Astrocyte (in vitro differentiated cells and primary cell): ENCODE results near the gene STK31. TPM values are rescaled to one million over a fixed set of nuclear protein-coding genes. Genes with fewer than 3 reads are reported as not detected.
"Not testable (repeated sequence)": the region's sequence is repeated elsewhere in the genome, so short reads cannot be mapped to it uniquely, and the experiment has no call there.

Source experiments
- DNase-seq: peaks from one replicate; pipeline ENCODE4 v3.0.0-alpha.2; 2010; ENCODE audit warnings: low read depth
- FAIRE-seq: peaks from 2 replicates; lab custom pipeline; 2011; peaks lifted over from hg19 to GRCh38; lab: Jason Lieb, UNC
- H2AFZ ChIP-seq: 2 replicates; pipeline ENCODE4 v1.6.0; 2012; ENCODE audit warnings: low read depth, low read length, inconsistent platforms
- H3K27ac ChIP-seq: 2 replicates; pipeline ENCODE4 v1.5.1; 2011; ENCODE audit warnings: low read depth, low read length, inconsistent platforms
- H3K27me3 ChIP-seq: 2 replicates; pipeline ENCODE4 v1.6.0; 2011; ENCODE audit warnings: low read length, inconsistent platforms; ENCODE audit not compliant: insufficient read depth
- H3K36me3 ChIP-seq: 2 replicates; pipeline ENCODE4 v1.5.1; 2011; ENCODE audit warnings: low read length, inconsistent platforms; ENCODE audit not compliant: insufficient read depth
- H3K4me1 ChIP-seq: 2 replicates; pipeline ENCODE4 v1.5.1; 2011; ENCODE audit warnings: low read length, inconsistent platforms; ENCODE audit not compliant: insufficient read depth
- H3K4me2 ChIP-seq: 2 replicates; pipeline ENCODE4 v1.6.0; 2012; ENCODE audit warnings: low read length, inconsistent platforms
- H3K4me3 ChIP-seq: 2 replicates; pipeline ENCODE4 v1.5.1; 2011; ENCODE audit warnings: low read depth, mild to moderate bottlenecking, low read length, inconsistent platforms; ENCODE audit not compliant: insufficient read depth
- H3K79me2 ChIP-seq: 2 replicates; pipeline ENCODE4 v1.6.0; 2012; ENCODE audit warnings: mild to moderate bottlenecking, low read length, inconsistent platforms; ENCODE audit not compliant: insufficient read depth
- H3K9ac ChIP-seq: 2 replicates; pipeline ENCODE4 v1.6.0; 2012; ENCODE audit warnings: mild to moderate bottlenecking, low read length, inconsistent platforms
- H3K9me3 ChIP-seq: 2 replicates; pipeline ENCODE4 v1.5.1; 2012; ENCODE audit warnings: low read depth, mild to moderate bottlenecking, low read length, inconsistent platforms; ENCODE audit not compliant: insufficient read depth
- H4K20me1 ChIP-seq: 2 replicates; pipeline ENCODE4 v1.6.0; 2012; ENCODE audit warnings: low read length, inconsistent platforms; ENCODE audit not compliant: insufficient read depth
- H3K27ac Mint-ChIP-seq: one replicate; pipeline ENCODE4 v1.8.0; 2021; ENCODE audit warnings: mild to moderate bottlenecking, mixed read lengths; ENCODE audit not compliant: unreplicated experiment
- H3K27me3 Mint-ChIP-seq: one replicate; pipeline ENCODE4 v1.8.0; 2021; ENCODE audit warnings: low read depth, mixed read lengths; ENCODE audit not compliant: unreplicated experiment
- H3K36me3 Mint-ChIP-seq: one replicate; pipeline ENCODE4 v1.8.0; 2021; ENCODE audit warnings: low read depth, mixed read lengths; ENCODE audit not compliant: unreplicated experiment
- H3K4me1 Mint-ChIP-seq: one replicate; pipeline ENCODE4 v1.8.0; 2021; ENCODE audit warnings: low read depth, mixed read lengths; ENCODE audit not compliant: unreplicated experiment
- H3K4me3 Mint-ChIP-seq: one replicate; pipeline ENCODE4 v1.8.0; 2021; ENCODE audit warnings: mild to moderate bottlenecking, moderate library complexity, mixed read lengths; ENCODE audit not compliant: unreplicated experiment
- H3K9me3 Mint-ChIP-seq: one replicate; pipeline ENCODE4 v1.8.0; 2021; ENCODE audit warnings: mild to moderate bottlenecking, mixed read lengths; ENCODE audit not compliant: unreplicated experiment
- EZH2 ChIP-seq: IDR thresholded peaks from 2 replicates; pipeline ENCODE4 v1.6.1; 2012; ENCODE audit warnings: mild to moderate bottlenecking, low read length, inconsistent platforms; ENCODE audit not compliant: insufficient read depth
- total RNA-seq: library from RNA; stranded (reverse); gene quantifications from 2 replicates; pipeline ENCODE4 v1.2.1, GENCODE V29; 2021
- TF ChIP-seq, protein P1 (sequence below): IDR thresholded peaks from 2 replicates; pipeline ENCODE4 v1.5.1; 2011; ENCODE audit warnings: low read depth, mild to moderate bottlenecking, inconsistent platforms, low read length, moderate library complexity; ENCODE audit not compliant: insufficient read depth

The STK31 gene
- total RNA-seq, 1 donor from 2014 or later = 0.20 TPM

DNA sequence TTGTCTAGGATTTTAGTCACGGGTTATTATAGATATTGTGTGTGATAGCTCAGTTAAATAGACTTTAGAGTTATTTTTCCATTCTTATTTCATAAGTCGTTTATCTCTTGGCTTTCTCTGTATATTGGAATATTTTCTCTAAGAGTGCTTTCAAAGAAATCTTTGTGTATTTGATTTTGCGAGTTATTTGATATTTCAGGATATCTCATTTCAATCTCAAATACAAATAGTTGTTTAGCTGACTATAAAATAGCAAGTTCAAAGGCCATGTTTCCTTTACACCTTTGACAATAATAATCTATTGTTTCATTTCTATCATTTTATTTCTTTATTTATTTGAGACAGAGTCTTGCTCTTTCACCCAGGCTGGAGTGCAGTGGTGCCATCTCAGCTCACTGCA is 55.9 kb downstream of the STK31 start:
- H3K4me3 Mint-ChIP-seq = no peak overlapping the region
- Histone ChIP-seq H3K27ac (no peak overlapping the region), H3K4me1 (no peaks in the 10 kb centered on the region), H3K36me3 (no peaks in the 10 kb centered on the region), H3K79me2 (no peaks in the 10 kb centered on the region), H2AFZ (no peak overlapping the region), H3K4me3 (no peak overlapping the region), H3K9ac (no peak overlapping the region), H3K9me3 (no peaks in the 10 kb centered on the region), H3K4me2 (no peak overlapping the region), H4K20me1 (no peaks in the 10 kb centered on the region), H3K27me3 (no peaks in the 10 kb centered on the region)
- FAIRE-seq (no peak), DNase-seq (no peak)
- H3K27me3 Mint-ChIP-seq = no peaks in the 10 kb centered on the region
- no peak for TF ChIP-seq EZH2
- TF ChIP-seq, protein P1, sequence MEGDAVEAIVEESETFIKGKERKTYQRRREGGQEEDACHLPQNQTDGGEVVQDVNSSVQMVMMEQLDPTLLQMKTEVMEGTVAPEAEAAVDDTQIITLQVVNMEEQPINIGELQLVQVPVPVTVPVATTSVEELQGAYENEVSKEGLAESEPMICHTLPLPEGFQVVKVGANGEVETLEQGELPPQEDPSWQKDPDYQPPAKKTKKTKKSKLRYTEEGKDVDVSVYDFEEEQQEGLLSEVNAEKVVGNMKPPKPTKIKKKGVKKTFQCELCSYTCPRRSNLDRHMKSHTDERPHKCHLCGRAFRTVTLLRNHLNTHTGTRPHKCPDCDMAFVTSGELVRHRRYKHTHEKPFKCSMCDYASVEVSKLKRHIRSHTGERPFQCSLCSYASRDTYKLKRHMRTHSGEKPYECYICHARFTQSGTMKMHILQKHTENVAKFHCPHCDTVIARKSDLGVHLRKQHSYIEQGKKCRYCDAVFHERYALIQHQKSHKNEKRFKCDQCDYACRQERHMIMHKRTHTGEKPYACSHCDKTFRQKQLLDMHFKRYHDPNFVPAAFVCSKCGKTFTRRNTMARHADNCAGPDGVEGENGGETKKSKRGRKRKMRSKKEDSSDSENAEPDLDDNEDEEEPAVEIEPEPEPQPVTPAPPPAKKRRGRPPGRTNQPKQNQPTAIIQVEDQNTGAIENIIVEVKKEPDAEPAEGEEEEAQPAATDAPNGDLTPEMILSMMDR = no peak
- H3K36me3 Mint-ChIP-seq = no peaks in the 10 kb centered on the region
- H3K9me3 Mint-ChIP-seq = no peaks in the 10 kb centered on the region
- H3K4me1 Mint-ChIP-seq = peaks cover 1% of the 10 kb centered on the region
- H3K27ac Mint-ChIP-seq = no peak overlapping the region

DNA sequence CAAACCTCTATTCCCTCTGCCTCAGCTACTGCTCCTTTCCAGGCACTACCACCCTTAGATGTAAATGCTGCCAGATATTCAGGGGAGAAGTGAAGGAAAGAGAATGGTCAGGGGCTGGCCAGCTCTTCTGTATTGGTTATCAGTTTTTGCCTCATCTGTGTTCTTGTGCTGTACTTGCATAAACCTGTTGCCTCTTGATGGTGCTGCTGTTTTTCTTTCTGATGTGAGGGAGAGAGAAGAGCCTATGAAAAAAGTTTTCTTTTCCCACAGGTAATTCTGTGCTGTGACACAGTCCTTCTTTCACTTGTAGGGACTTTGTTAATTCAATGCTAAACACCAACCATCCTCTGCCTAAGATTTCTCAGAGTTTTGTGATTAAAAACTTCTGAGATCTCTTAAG is 57.5 kb downstream of the STK31 start:
- Histone ChIP-seq H3K4me2 (no peak overlapping the region), H3K79me2 (no peaks in the 10 kb centered on the region), H3K36me3 (no peaks in the 10 kb centered on the region), H3K27ac (no peak overlapping the region), H3K9ac (no peak overlapping the region), H3K4me3 (no peak overlapping the region), H3K9me3 (no peaks in the 10 kb centered on the region), H3K27me3 (no peaks in the 10 kb centered on the region), H2AFZ (no peak overlapping the region), H3K4me1 (no peaks in the 10 kb centered on the region), H4K20me1 (no peaks in the 10 kb centered on the region)
- Mint-ChIP-seq H3K36me3 (no peaks in the 10 kb centered on the region), H3K27me3 (no peaks in the 10 kb centered on the region), H3K27ac (no peak overlapping the region), H3K4me3 (no peak overlapping the region), H3K4me1 (no peaks in the 10 kb centered on the region), H3K9me3 (no peaks in the 10 kb centered on the region)
- no peak for FAIRE-seq
- DNase-seq = no peak
- no peak for TF ChIP-seq EZH2

DNA sequence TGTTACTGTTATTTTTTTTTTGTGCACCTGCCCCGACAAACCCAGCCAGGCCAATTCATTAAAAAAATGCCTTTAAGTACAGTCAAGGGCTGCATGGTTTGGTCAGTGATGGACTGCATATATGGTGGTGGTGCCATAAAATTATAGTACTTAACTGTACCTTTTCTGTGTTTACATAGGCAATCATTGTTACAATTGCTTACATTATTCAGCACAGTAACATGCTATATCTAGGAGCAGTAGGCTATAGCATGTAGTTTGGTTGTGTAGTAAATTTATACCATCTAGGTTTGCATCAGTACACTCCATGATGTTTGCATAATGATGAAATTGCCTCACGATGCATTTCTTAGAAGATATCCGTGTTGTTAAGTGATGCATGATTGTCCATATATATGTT is 58.0 kb downstream of the STK31 start:
- DNase-seq = no peak
- H3K27ac ChIP-seq = no peak overlapping the region
- TF ChIP-seq EZH2 = no peak
- TF ChIP-seq, protein P1 = no peak
- H4K20me1 ChIP-seq = no peaks in the 10 kb centered on the region
- H3K4me1 ChIP-seq = no peaks in the 10 kb centered on the region
- no peak overlapping the region for H3K9ac ChIP-seq
- no peaks in the 10 kb centered on the region for H3K36me3 Mint-ChIP-seq
- H3K9me3 ChIP-seq = no peaks in the 10 kb centered on the region
- no peak overlapping the region for H3K4me3 ChIP-seq
- no peak overlapping the region for H2AFZ ChIP-seq
- no peak for FAIRE-seq
- no peaks in the 10 kb centered on the region for H3K4me1 Mint-ChIP-seq
- H3K27ac Mint-ChIP-seq = no peak overlapping the region
- no peak overlapping the region for H3K4me2 ChIP-seq
- H3K79me2 ChIP-seq = no peaks in the 10 kb centered on the region
- no peaks in the 10 kb centered on the region for H3K27me3 ChIP-seq
- no peaks in the 10 kb centered on the region for H3K36me3 ChIP-seq
- no peaks in the 10 kb centered on the region for H3K9me3 Mint-ChIP-seq
- H3K4me3 Mint-ChIP-seq = no peak overlapping the region
- no peaks in the 10 kb centered on the region for H3K27me3 Mint-ChIP-seq

DNA sequence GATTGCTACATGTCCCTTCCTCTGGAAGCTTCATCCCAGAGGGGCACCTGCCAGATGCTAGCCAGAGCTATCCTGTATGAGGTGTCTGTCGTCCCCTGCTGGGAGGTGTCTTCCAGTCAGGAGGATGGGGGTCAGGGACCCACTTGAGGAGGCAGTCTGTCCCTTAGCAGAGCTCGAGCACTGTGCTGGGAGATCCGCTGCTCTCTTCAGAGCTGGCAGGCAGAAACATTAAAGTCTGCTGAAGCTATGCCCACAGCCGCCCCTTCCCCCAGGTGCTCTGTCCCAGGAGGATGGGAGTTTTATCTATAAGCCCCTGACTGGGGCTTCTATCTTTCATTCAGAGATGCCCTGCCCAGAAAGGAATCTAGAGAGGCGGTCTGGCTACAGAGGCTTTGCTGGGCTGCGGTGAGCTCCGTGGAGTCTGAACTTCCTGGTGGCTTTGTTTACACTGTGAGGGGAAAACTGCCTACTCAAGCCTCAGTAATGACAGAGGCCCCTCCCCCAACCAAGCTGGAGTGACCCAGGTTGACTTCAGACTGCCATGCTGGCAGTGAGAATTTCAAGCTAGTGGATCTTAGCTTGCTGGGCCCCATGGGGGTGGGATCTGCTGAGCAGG is 69.3 kb downstream of the STK31 start:
- not testable (repeated sequence) for H3K4me2 ChIP-seq, H3K9me3 ChIP-seq, H3K9ac ChIP-seq, H3K36me3 ChIP-seq, H2AFZ ChIP-seq, H3K36me3 Mint-ChIP-seq, FAIRE-seq, H3K27ac ChIP-seq, H3K27ac Mint-ChIP-seq, H3K4me1 Mint-ChIP-seq, H3K4me1 ChIP-seq, H3K27me3 ChIP-seq, H3K4me3 ChIP-seq, H3K9me3 Mint-ChIP-seq, H3K4me3 Mint-ChIP-seq, H4K20me1 ChIP-seq, H3K27me3 Mint-ChIP-seq, H3K79me2 ChIP-seq, DNase-seq
